SJCRH30 (cell line): ENCODE measurements around the gene VSIG10L2. TPM values are rescaled to one million over a fixed set of nuclear protein-coding genes. Genes with fewer than 3 reads are reported as not detected.
"Not testable (repeated sequence)": the region's sequence is repeated elsewhere in the genome, so short reads cannot be mapped to it uniquely, and the experiment has no call there.

Experiments
- DNase-seq, 2 experiments: peaks; one replicate each; pipeline ENCODE4 v3.0.0-alpha.2; 2015 to 2020
- H3K27ac ChIP-seq: fragments of 250-450 bp; sonication (Bioruptor Pico); 2 replicates; pipeline ENCODE4 v1.5.1; 2020; ENCODE audit warnings: mild to moderate bottlenecking, moderate library complexity
- H3K27me3 ChIP-seq: fragments of 250-450 bp; sonication (Bioruptor Pico); 2 replicates; pipeline ENCODE4 v1.5.1; 2020; ENCODE audit warnings: mild to moderate bottlenecking, moderate library complexity
- H3K36me3 ChIP-seq: fragments of 250-450 bp; sonication (Bioruptor Pico); 2 replicates; pipeline ENCODE4 v1.5.1; 2020; ENCODE audit warnings: mild to moderate bottlenecking, moderate library complexity
- H3K4me1 ChIP-seq: fragments of 250-450 bp; sonication (Bioruptor Pico); 2 replicates; pipeline ENCODE4 v1.5.1; 2020; ENCODE audit warnings: mild to moderate bottlenecking, moderate library complexity
- H3K4me3 ChIP-seq: fragments of 250-450 bp; sonication (Bioruptor Pico); 2 replicates; pipeline ENCODE4 v1.5.1; 2020; ENCODE audit warnings: mild to moderate bottlenecking, moderate library complexity
- H3K9me3 ChIP-seq: fragments of 250-450 bp; sonication (Bioruptor Pico); replicated peaks from 2 replicates; pipeline ENCODE4 v1.5.1; 2020; ENCODE audit warnings: mild to moderate bottlenecking, moderate library complexity
- total RNA-seq: library from RNA; depleted of rRNA; stranded (reverse); fragments of >200 nt; shearing (Covaris generic); gene quantifications from 2 replicates; pipeline ENCODE4 v1.2.3, GENCODE V29; 2014; rRNA removed

The VSIG10L2 gene
- total RNA-seq: 0.02 TPM in 1 of 2 replicates, not detected in the other

DNA sequence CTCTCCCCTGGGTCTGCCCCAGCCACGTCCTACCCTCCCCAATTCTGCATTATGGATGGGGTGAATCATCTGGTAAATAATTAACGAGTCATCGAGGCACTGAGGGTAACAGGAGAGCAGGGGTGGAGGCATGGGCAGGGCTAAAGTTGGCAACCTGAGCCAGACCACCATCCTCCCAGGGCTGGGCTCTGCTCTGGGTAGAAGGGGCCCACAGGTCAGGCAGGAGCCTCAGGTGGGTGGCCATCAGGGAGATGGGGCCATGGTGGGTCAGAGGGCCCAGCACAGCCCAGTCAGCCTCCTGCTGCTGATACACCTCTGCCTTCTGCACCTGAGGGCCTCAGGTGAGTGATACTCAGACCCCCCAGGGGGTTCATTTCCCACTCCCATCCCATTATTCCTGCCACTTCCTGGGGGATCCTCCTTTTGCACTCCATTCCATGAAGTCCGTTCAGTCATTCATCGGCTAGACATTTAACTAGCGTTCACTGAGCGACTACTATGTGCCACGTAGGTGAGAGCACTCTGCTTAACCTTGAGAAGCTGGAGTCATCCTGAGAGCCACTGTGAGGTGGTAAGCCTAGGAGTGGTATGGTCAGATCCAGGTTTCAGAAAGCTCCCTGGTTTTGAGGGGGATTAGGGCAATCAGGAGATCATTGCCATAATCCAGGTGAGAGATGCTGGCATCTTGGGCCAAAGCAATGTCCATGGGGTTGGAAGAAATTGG is at the start of gene VSIG10L2:
Gene VSIG10L2, plus strand, starts transcription at position 248 of the 724 bp plus-strand sequence. Its CDS starts 12 bp downstream, at position 260.
- Histone ChIP-seq H3K4me3 (no peak within 1 kb of the TSS), H3K4me1 (peaks cover 14% of the 10 kb centered on the region), H3K36me3 (no peaks in the 10 kb centered on the region), H3K27ac (no peak within 1 kb of the TSS), H3K27me3 (no peaks in the 10 kb centered on the region), H3K9me3 (no peaks in the 10 kb centered on the region)
- DNase-seq: no peak

DNA sequence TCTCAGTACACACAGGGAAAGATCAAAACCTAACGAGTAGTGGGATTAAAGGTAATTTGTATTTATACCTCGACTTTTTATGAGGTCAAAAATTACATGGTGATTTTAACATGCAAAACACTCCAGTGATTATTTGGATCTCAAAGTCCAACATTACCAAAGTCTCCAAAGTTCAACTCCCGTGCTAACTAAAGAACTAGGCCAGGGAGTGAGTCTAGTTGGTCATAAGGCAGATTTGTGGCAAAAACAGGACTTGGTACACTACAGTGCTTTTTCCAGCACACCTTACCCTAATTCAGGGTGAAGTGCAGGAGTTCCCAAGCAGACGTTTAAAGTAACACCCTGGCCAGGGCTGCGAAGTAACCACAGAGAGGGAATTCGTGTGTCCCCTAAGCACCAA is 44.0 kb upstream of the VSIG10L2 start:
- DNase-seq: no peak
- Histone ChIP-seq H3K4me1 (no peaks in the 10 kb centered on the region), H3K9me3 (no peaks in the 10 kb centered on the region), H3K36me3 (0 out of 2 replicates have a peak, but pooled peaks cover 1% of the 10 kb centered on the region), H3K27ac (no peak overlapping the region), H3K4me3 (no peak overlapping the region), H3K27me3 (no peaks in the 10 kb centered on the region)

DNA sequence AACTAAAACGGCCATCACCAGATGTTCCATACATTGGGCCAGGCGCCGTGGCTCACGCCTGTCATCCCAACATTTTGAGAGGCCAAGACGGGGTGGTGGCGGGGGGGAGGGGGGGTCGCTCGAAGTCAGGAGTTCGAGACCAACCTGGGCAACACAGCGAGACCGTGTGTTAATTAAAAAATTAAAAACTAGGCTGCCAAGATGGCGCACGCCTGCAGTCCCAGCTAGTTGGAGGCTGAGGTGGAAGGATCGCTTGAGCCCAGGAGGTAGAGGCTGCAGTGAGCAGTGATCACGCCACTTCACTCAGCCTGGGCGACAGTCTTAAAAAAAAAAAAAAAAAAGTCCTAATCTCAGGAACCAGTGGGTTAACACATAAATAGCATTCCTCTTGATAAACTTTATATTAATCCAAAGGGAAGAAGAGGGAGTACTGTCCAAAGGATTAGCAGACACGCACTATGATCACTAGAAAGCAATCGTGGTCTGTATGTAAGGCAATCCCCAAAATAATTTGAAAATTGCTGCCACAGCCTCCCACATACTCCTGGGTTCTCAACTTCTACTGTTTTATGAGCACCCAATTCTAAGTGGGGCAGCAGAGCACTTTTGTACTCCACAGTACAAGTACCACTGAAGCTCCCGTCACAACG is 43.4 kb upstream of the VSIG10L2 start:
- H3K4me1 ChIP-seq: no peaks in the 10 kb centered on the region
- DNase-seq: no peak
- peak overlapping the region; percentile 65 for H3K4me3 ChIP-seq
- no peaks in the 10 kb centered on the region for H3K27me3 ChIP-seq
- H3K36me3 ChIP-seq: no peaks in the 10 kb centered on the region
- no peaks in the 10 kb centered on the region for H3K9me3 ChIP-seq
- H3K27ac ChIP-seq: peak overlapping the region; percentile 9; the same call in 1 of the 2 replicates

DNA sequence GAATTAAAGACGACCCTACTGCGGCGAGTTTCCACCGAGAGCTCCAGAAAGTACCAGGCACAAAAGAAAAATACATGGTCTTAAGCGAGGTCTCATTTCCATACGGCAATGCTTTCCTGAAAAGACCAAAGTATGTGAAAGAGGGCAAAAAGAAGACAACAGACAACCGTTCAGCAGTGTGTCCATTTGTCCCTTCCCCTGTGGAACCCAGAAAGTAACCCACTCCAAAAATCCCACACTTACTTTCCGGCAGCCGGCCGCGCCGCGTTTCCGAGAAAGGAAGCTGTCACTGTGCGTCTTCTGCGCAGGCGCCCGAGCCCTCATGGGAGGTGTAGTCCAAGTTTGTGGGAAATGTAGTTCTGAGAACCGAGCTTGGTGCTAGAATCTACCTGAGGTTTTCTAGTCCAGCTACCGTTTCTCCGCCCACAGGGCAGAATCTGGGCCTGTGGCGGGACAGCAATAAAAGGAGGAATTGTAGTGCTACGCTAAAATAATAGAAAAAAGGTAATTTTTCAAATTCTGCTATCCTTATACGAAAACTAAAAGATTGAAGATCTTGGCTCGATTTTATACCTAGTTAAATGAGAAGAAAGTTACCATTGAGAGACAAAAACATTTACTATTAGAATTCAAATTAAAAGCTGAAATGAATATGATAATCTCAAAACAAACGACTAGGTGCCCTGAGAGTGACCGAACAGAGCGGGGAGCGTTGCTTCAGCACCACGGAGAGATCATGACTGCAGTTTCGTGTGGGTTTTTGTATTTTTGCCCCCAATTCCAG is 42.7 kb upstream of the VSIG10L2 start, which contains the start of gene PUS3:
Gene PUS3, minus strand, starts transcription at position 280 of the 784 bp plus-strand sequence. CDS start 6,922 bp downstream, outside the sequence.
- H3K9me3 ChIP-seq: no peaks in the 10 kb centered on the region

DNA sequence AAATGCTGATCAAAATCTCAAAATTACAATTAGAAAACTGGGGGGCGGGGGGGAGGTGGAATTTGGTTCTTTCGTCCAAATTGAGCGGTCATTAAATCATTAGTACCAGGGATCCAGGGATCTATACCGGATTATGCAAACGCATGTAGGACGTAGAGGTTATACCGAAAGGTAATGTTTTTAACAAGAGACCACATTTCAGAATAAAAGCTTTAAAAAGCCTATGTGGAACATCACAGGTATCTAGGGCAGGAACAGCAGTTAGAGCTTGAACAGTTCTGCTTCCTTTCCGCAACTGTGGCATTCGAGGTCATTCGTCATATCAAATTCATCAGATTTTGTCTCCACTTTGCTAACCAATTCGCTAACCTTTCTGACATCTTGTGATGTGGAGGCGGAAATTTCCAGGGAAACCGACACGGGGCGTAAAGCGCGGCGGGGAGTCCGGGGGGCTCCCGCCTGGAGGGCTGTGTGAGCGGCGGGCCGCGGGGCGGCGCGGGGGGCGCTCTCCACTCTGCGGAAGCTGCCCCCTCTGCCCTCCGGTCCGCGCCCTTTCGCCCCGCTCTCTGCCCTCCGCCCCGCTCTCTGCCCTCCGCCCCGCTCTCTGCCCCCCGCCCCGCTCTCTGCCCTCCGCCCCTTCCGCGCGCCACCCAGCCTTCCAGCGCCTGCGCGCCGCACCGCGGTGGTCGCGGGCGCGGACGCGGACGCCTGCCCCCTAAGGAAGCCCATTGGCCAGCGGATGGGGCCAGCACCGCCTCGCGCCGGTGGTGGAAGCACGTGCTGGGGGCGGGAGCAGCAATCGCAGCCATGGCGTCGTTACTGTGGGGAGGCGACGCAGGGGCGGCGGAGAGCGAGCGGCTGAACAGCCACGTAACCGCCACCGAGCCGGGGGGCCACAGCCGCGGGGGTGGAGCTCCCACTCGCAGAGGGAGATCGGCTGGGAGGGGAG is 41.9 kb upstream of the VSIG10L2 start, which contains the start of gene DDX25:
Gene DDX25, plus strand, starts transcription at position 798 of the 949 bp plus-strand sequence. Its CDS starts 10 bp downstream, at position 808.
- no peak for DNase-seq
- H3K4me1 ChIP-seq: no peaks in the 10 kb centered on the region
- no peaks in the 10 kb centered on the region for H3K9me3 ChIP-seq
- no peaks in the 10 kb centered on the region for H3K36me3 ChIP-seq
- no peaks in the 10 kb centered on the region for H3K27me3 ChIP-seq
- H3K27ac ChIP-seq: no peak within 1 kb of the TSS
- H3K4me3 ChIP-seq: no peak within 1 kb of the TSS

More for the DNA sequence above, 42.7 kb upstream of the VSIG10L2 start, which contains the start of gene PUS3:
- Histone ChIP-seq H3K27me3 (no peaks in the 10 kb centered on the region), H3K4me3 (peak within 1 kb of the TSS; percentile 65), H3K27ac (peak within 1 kb of the TSS; percentile 9; the same call in 1 of the 2 replicates), H3K36me3 (no peaks in the 10 kb centered on the region), H3K4me1 (no peaks in the 10 kb centered on the region)
- peak; percentile 83 to 85 for DNase-seq

DNA sequence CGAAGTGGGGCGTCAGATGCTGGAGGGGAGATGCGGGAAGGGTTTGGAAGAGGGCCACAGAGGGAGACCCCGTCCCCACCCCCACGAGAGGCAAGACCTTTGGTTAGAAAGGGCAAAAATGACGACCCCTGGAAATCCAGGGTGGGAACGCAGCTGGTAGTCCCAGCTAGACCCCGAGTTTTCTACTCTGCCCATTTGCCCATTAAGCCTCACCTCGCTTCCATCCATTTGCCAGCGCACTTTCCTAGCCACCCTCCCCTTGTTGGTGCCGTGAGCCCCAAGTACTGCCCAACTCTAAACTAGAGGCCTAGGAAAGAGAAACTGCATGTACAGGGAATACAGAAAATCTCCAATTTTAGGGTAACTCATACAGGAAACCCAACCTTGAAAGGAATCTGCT is 41.2 kb upstream of the VSIG10L2 start:
- no peak overlapping the region for H3K27ac ChIP-seq
- H3K36me3 ChIP-seq: no peaks in the 10 kb centered on the region
- H3K4me3 ChIP-seq: no peak overlapping the region
- H3K27me3 ChIP-seq: no peaks in the 10 kb centered on the region
- H3K4me1 ChIP-seq: no peaks in the 10 kb centered on the region
- no peak for DNase-seq
- H3K9me3 ChIP-seq: no peaks in the 10 kb centered on the region

DNA sequence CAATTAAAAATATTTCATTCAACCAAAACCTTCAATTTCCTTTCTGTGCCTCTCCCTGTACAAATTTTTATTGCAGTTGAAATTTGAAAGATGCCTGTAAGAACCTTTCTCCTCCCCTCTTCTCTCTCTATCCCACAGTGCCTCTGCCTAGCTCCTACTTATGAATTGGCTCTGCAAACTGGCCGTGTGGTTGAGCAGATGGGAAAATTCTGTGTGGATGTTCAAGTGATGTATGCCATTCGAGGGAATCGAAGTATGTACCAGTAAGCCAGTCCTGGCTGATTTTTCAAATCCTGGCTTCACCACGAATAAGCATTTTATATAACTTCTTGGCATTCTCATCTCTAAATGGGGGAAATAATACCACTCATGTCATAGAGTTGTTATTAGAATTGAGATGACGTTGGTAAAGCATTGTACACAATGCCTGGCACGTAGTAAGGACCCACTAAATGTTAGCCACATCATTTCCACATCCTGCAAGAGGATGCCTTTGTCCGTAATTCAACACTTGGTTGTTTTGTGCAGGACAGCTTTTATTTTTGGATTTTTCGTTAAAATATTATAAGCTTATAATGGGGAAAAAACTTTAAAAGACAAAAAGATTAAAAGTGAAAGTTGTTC is 35.5 kb upstream of the VSIG10L2 start:
- Histone ChIP-seq H3K27me3 (no peaks in the 10 kb centered on the region), H3K36me3 (no peaks in the 10 kb centered on the region), H3K4me1 (no peaks in the 10 kb centered on the region), H3K4me3 (no peak overlapping the region), H3K27ac (no peak overlapping the region), H3K9me3 (no peaks in the 10 kb centered on the region)
- no peak for DNase-seq

DNA sequence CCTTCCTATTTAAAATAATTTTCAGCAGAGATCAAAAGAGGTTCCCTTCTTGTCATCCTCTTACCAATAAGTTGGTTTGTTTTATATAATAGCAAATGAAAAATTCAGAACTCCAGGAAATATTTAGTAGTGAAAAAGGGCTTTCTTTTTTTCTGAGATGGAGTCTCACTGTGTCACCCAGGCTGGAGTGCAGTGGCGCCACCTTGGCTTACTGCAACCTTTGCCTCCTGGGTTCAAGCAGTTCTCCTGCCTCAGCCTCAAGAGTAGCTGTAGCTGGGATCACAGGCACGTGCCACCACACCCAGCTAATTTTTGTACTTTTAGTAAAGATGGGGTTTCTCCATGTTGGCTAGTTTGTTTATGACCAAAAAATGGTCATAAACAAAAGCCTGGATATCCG is 31.2 kb upstream of the VSIG10L2 start:
- not testable (repeated sequence) for H3K27ac ChIP-seq, H3K9me3 ChIP-seq, H3K4me1 ChIP-seq, H3K36me3 ChIP-seq, DNase-seq, H3K4me3 ChIP-seq, H3K27me3 ChIP-seq

DNA sequence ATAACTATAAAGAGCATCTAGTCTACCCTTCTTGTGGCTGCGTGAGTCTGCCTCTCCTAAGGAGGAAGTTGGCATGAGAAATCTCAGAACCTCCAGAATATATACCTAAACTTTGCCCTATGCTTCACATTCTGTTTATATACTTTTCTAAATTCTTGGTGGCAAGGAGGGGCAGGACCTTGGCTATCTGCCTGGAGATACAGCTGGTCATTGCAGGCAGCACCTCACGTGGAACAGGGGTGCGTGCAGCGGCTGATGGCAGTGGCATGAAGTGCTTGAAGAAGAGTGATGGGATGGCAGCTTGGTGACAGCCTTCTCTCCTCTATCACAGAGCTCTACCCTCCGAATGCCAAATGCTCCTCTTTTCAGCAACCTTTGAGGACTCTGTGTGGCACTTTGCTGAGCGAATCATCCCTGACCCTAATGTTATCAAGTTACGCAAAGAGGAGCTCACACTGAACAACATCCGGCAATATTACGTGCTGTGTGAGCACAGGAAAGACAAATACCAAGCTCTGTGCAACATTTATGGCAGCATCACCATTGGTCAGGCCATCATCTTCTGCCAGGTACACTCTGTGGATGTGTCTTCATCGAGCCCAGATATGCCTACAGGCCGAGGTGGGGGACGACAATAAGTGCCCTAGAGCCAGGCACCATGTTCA is 29.0 kb upstream of the VSIG10L2 start:
- Histone ChIP-seq H3K9me3 (no peaks in the 10 kb centered on the region), H3K4me3 (no peak overlapping the region), H3K4me1 (no peaks in the 10 kb centered on the region), H3K36me3 (no peaks in the 10 kb centered on the region), H3K27ac (no peak overlapping the region), H3K27me3 (no peaks in the 10 kb centered on the region)
- no peak for DNase-seq

DNA sequence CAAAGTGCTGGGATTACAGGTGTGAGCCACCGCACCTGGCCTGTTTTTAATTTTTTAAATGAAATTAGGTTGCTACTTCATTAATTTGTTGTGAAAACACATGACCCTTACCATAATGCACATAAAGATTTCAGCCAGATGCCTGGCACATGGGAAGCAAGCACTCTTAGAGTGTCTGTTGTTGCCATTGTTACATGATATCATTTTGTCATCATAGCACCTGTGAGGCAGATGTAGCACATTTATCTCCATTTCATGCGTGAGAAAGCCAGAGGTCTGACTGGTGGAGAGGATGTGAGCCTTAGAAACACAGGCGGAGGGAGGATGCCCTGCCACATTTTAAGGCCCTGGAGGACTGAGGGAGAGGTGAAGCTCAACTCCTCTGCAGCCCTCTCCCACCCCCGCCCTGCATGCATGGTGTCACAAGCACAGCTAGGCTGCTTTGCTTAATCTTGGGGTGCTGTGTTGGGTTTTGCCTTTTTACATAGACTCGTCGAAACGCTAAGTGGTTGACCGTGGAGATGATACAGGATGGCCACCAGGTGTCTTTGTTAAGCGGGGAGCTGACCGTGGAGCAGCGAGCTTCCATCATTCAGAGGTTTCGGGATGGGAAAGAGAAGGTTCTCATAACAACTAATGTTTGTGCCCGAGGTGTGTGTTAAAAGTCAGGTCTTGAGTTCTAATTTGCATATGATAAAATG is 27.6 kb upstream of the VSIG10L2 start:
- Histone ChIP-seq H3K27me3 (no peaks in the 10 kb centered on the region), H3K4me3 (no peak overlapping the region), H3K36me3 (no peaks in the 10 kb centered on the region), H3K4me1 (no peaks in the 10 kb centered on the region), H3K27ac (no peak overlapping the region), H3K9me3 (no peaks in the 10 kb centered on the region)
- no peak for DNase-seq

DNA sequence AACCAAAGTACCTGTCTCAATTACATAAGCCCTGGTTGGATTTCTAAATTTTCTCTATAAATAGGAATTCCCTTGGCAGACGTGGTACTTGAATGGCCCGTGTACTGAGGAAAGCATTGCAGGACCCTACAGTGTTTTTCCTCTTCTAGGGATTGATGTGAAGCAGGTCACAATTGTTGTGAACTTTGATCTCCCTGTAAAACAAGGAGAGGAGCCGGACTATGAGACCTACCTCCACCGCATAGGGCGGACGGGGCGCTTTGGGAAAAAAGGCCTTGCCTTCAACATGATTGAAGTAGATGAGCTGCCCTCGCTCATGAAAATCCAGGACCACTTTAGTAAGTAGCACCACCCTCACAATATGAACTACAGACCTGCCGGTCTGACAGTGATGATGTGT is 24.8 kb upstream of the VSIG10L2 start:
- no peak overlapping the region for H3K27ac ChIP-seq
- H3K4me1 ChIP-seq: no peaks in the 10 kb centered on the region; the same call in 1 of the 2 replicates
- no peaks in the 10 kb centered on the region for H3K9me3 ChIP-seq
- DNase-seq: no peak
- H3K4me3 ChIP-seq: no peak overlapping the region
- no peaks in the 10 kb centered on the region for H3K27me3 ChIP-seq
- H3K36me3 ChIP-seq: no peaks in the 10 kb centered on the region

DNA sequence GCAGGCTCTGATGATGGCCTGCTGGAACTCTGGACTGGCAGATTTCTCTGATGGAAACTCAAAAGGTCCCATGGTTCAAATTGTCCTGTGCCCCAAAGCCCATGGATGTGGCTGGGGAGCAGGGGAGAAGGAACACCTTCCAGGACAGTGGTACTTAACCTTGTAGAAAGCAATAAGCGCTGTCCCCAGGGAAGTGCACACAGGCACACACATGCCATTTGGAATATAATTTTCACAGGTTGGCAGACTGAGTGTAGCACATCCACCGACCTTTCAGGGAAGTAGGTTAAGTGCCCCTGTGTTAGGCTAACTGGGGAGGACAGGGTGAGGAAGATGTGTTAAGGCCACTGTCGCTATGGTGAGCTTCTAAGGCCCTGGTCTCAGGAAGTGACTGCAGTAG is 23.7 kb upstream of the VSIG10L2 start:
- H3K36me3 ChIP-seq: no peaks in the 10 kb centered on the region
- no peaks in the 10 kb centered on the region for H3K27me3 ChIP-seq
- no peak for DNase-seq
- no peaks in the 10 kb centered on the region for H3K9me3 ChIP-seq
- no peak overlapping the region for H3K27ac ChIP-seq
- no peaks in the 10 kb centered on the region; the same call in 1 of the 2 replicates for H3K4me1 ChIP-seq
- no peak overlapping the region for H3K4me3 ChIP-seq
